ENCODE measurements around the gene MCC.
"Not testable (repeated sequence)": the region's sequence is repeated elsewhere in the genome, so short reads cannot be mapped to it uniquely, and the experiment has no call there.

Gene MCC

DNA sequence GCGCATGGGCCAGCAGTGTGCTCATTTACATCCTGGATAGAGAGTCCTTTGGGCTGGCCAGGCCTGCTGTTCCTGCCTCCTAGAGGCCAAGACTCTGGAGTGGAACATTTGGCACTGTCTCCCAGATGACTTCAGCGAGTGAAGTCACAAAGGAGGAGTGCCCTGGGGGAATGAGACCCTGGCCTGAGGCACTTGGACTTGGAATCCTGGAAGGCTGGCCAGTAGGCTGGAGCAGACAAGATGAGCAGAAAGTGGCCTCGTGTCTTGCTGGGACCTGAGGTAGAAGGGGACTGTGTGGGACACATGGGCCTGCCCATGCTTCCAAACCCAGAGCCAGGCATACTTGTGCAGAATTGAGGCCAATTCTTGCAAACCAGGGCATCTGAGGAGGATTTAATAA lies 53.4 kb downstream of the MCC start, which contains the start of gene TSSK1B:
TSS of gene TSSK1B (minus strand) at position 101 of the 400 bp plus-strand sequence. CDS start 150 bp downstream, outside the sequence.
- Histone ChIP-seq H3K4me3 (ENCODE audit: low read length in 2 of 2) (no peak within 1 kb of the TSS), H3K9ac (ENCODE audit: low read depth in 1 of 2, low read length in 2 of 2) (no peak within 1 kb of the TSS), H3K9me3 (ENCODE audit: control insufficient read depth in 2 of 2, low read length in 2 of 2) (no peaks in the 10 kb centered on the region), H3K27ac (ENCODE audit: low read depth in 2 of 2, low read length in 2 of 2) (no peak within 1 kb of the TSS), H3K4me1 (ENCODE audit: control insufficient read depth in 2 of 2, insufficient read depth in 2 of 2, low read length in 2 of 2) (no peaks in the 10 kb centered on the region), H3K36me3 (ENCODE audit: control insufficient read depth in 2 of 2, insufficient read depth in 2 of 2, low read length in 2 of 2) (no peaks in the 10 kb centered on the region), H3K27me3 (ENCODE audit: control insufficient read depth in 2 of 2, insufficient read depth in 2 of 2, low read length in 2 of 2) (no peaks in the 10 kb centered on the region)

GRCh38 chr5:113433862-113434612 lies 54.2 kb downstream of the MCC start:
- Histone ChIP-seq H3K36me3 (ENCODE audit: control insufficient read depth in 2 of 2, insufficient read depth in 2 of 2, low read length in 2 of 2) (no peaks in the 10 kb centered on the region), H3K27ac (ENCODE audit: low read depth in 2 of 2, low read length in 2 of 2) (no peak overlapping the region), H3K4me1 (ENCODE audit: control insufficient read depth in 2 of 2, insufficient read depth in 2 of 2, low read length in 2 of 2) (no peaks in the 10 kb centered on the region), H3K9me3 (ENCODE audit: control insufficient read depth in 2 of 2, low read length in 2 of 2) (no peaks in the 10 kb centered on the region), H3K4me3 (ENCODE audit: low read length in 2 of 2) (no peak overlapping the region), H3K9ac (ENCODE audit: low read depth in 1 of 2, low read length in 2 of 2) (no peak overlapping the region), H3K27me3 (ENCODE audit: control insufficient read depth in 2 of 2, insufficient read depth in 2 of 2, low read length in 2 of 2) (no peaks in the 10 kb centered on the region)

DNA sequence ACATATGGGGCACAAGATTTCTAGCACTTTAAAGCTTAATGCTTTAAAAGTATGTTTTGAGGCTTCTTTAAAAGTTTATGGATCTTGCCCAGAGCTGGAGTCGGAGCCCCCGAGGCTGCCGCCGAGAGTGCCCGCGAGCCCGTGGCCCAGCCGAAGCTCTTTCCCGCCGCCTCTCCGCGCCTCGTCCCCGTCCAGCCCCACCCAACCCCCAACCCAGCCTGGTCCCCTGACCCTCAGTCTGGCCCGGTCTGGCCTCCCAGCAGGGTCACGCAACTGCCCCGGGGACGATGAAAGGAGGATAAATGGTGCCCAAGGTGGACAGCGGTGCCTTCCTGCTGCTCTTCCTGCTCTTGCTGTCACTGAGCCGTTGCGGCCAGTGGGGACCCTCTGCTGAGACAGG lies 55.2 kb downstream of the MCC start:
- Histone ChIP-seq H3K27me3 (ENCODE audit: control insufficient read depth in 2 of 2, insufficient read depth in 2 of 2, low read length in 2 of 2) (no peaks in the 10 kb centered on the region), H3K27ac (ENCODE audit: low read depth in 2 of 2, low read length in 2 of 2) (no peak overlapping the region), H3K4me3 (ENCODE audit: low read length in 2 of 2) (no peak overlapping the region), H3K9ac (ENCODE audit: low read depth in 1 of 2, low read length in 2 of 2) (no peak overlapping the region), H3K36me3 (ENCODE audit: control insufficient read depth in 2 of 2, insufficient read depth in 2 of 2, low read length in 2 of 2) (no peaks in the 10 kb centered on the region), H3K9me3 (ENCODE audit: control insufficient read depth in 2 of 2, low read length in 2 of 2) (no peaks in the 10 kb centered on the region), H3K4me1 (ENCODE audit: control insufficient read depth in 2 of 2, insufficient read depth in 2 of 2, low read length in 2 of 2) (no peaks in the 10 kb centered on the region)

DNA sequence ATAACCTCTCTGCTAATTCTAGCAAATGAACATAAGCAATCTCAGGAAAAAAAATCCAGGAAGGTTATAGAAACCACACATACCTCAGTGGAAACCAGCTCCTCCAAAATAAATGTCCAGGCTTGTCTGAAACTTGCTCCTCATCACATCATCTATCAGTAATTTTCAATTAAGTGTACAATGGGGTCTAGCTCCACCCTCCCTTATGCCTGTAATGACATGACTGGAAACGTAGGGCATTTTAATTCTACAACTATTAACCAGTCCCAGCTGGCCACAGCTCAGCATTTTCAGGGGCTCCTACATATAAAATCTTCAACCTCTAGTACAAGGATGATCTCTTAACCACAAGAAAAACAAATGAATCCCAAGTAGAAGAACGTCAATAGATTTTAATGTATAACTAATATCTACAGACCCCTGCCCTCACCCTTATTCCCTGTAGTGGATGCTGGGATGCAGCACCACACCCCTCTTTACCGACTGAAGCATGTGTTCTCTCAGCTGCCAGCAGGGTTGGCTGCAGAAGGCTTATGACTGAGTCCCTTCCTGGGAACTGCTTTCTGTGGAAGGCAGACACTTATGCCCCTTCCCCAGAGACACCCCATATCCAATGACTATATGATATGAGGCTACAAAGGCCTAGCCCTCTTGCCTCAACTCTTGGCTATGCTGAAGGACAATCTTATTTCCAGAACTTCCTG lies 60.2 kb downstream of the MCC start:
- Histone ChIP-seq H3K27ac (ENCODE audit: low read depth in 2 of 2, low read length in 2 of 2) (no peak overlapping the region), H3K9me3 (ENCODE audit: control insufficient read depth in 2 of 2, low read length in 2 of 2) (no peaks in the 10 kb centered on the region), H3K27me3 (ENCODE audit: control insufficient read depth in 2 of 2, insufficient read depth in 2 of 2, low read length in 2 of 2) (no peaks in the 10 kb centered on the region), H3K9ac (ENCODE audit: low read depth in 1 of 2, low read length in 2 of 2) (no peak overlapping the region), H3K4me3 (ENCODE audit: low read length in 2 of 2) (no peak overlapping the region), H3K36me3 (ENCODE audit: control insufficient read depth in 2 of 2, insufficient read depth in 2 of 2, low read length in 2 of 2) (no peaks in the 10 kb centered on the region), H3K4me1 (ENCODE audit: control insufficient read depth in 2 of 2, insufficient read depth in 2 of 2, low read length in 2 of 2) (no peaks in the 10 kb centered on the region)

DNA sequence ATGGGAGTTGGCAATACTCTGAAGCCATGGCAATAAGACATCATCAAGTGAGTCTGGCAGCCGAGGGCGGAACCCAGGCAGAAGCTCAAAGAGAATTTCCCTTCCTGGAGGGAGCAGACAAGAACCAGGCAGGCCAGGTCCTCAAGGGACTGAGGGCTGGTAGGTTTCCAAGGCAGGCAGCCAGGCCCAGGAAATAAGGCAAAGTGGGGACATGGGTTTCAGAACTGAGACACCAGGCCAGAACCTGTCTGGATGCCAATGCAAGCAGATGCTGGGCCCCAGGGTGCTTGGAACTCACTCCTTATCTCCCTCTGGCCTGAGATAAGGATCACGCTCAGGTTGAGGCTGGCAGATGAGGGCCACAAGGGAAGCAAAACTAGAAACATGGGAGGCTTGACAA lies 62.3 kb downstream of the MCC start:
- no peaks in the 10 kb centered on the region for H3K9me3 ChIP-seq (ENCODE audit: control insufficient read depth in 2 of 2, low read length in 2 of 2)
- no peak overlapping the region for H3K27ac ChIP-seq (ENCODE audit: low read depth in 2 of 2, low read length in 2 of 2)
- H3K4me1 ChIP-seq (ENCODE audit: control insufficient read depth in 2 of 2, insufficient read depth in 2 of 2, low read length in 2 of 2), result no peaks in the 10 kb centered on the region
- no peaks in the 10 kb centered on the region for H3K27me3 ChIP-seq (ENCODE audit: control insufficient read depth in 2 of 2, insufficient read depth in 2 of 2, low read length in 2 of 2)
- no peak overlapping the region for H3K9ac ChIP-seq (ENCODE audit: low read depth in 1 of 2, low read length in 2 of 2)
- H3K4me3 ChIP-seq (ENCODE audit: low read length in 2 of 2), result no peak overlapping the region
- no peaks in the 10 kb centered on the region for H3K36me3 ChIP-seq (ENCODE audit: control insufficient read depth in 2 of 2, insufficient read depth in 2 of 2, low read length in 2 of 2)

- Histone ChIP-seq H3K36me3 (ENCODE audit: control insufficient read depth in 2 of 2, insufficient read depth in 2 of 2, low read length in 2 of 2) (no peaks in the 10 kb centered on the region), H3K9ac (ENCODE audit: low read depth in 1 of 2, low read length in 2 of 2) (no peak overlapping the region), H3K27me3 (ENCODE audit: control insufficient read depth in 2 of 2, insufficient read depth in 2 of 2, low read length in 2 of 2) (no peaks in the 10 kb centered on the region), H3K27ac (ENCODE audit: low read depth in 2 of 2, low read length in 2 of 2) (no peak overlapping the region), H3K4me3 (ENCODE audit: low read length in 2 of 2) (no peak overlapping the region), H3K9me3 (ENCODE audit: control insufficient read depth in 2 of 2, low read length in 2 of 2) (no peaks in the 10 kb centered on the region), H3K4me1 (ENCODE audit: control insufficient read depth in 2 of 2, insufficient read depth in 2 of 2, low read length in 2 of 2) (no peaks in the 10 kb centered on the region)
Observed at GRCh38 chr5:113421693-113422092, 66.6 kb downstream of the MCC start.

DNA sequence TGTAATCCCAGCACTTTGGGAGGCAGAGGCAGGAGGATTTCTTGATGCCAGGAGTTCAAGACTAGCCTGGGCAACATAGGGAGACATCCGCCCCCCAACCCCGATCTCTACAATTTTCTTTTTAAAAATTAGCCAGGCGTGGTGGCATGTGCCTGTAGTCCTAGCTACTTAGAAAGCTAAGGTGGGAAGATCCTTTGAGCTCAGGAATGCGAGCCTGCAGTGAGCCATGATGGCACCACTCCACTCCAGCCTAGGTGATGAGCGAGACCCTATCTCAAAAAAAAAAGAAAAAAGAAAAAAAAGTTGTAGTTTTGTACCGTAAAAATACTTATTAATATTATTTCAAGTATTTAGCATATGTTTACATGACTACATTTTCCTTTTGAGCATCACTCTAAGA lies 82.7 kb downstream of the MCC start:
- H3K27ac ChIP-seq (ENCODE audit: low read depth in 2 of 2, low read length in 2 of 2), result no peak overlapping the region
- H3K9ac ChIP-seq (ENCODE audit: low read depth in 1 of 2, low read length in 2 of 2), result no peak overlapping the region
- H3K4me3 ChIP-seq (ENCODE audit: low read length in 2 of 2), result no peak overlapping the region
- no peaks in the 10 kb centered on the region for H3K36me3 ChIP-seq (ENCODE audit: control insufficient read depth in 2 of 2, insufficient read depth in 2 of 2, low read length in 2 of 2)
- no peaks in the 10 kb centered on the region for H3K4me1 ChIP-seq (ENCODE audit: control insufficient read depth in 2 of 2, insufficient read depth in 2 of 2, low read length in 2 of 2)
- no peaks in the 10 kb centered on the region for H3K27me3 ChIP-seq (ENCODE audit: control insufficient read depth in 2 of 2, insufficient read depth in 2 of 2, low read length in 2 of 2)
- no peaks in the 10 kb centered on the region for H3K9me3 ChIP-seq (ENCODE audit: control insufficient read depth in 2 of 2, low read length in 2 of 2)

- Histone ChIP-seq H3K9ac (ENCODE audit: low read depth in 1 of 2, low read length in 2 of 2) (no peak overlapping the region), H3K9me3 (ENCODE audit: control insufficient read depth in 2 of 2, low read length in 2 of 2) (no peaks in the 10 kb centered on the region), H3K4me1 (ENCODE audit: control insufficient read depth in 2 of 2, insufficient read depth in 2 of 2, low read length in 2 of 2) (no peaks in the 10 kb centered on the region), H3K4me3 (ENCODE audit: low read length in 2 of 2) (no peak overlapping the region), H3K27ac (ENCODE audit: low read depth in 2 of 2, low read length in 2 of 2) (no peak overlapping the region), H3K27me3 (ENCODE audit: control insufficient read depth in 2 of 2, insufficient read depth in 2 of 2, low read length in 2 of 2) (no peaks in the 10 kb centered on the region), H3K36me3 (ENCODE audit: control insufficient read depth in 2 of 2, insufficient read depth in 2 of 2, low read length in 2 of 2) (no peaks in the 10 kb centered on the region)
Observed at GRCh38 chr5:113404269-113404668, 84.0 kb downstream of the MCC start.

DNA sequence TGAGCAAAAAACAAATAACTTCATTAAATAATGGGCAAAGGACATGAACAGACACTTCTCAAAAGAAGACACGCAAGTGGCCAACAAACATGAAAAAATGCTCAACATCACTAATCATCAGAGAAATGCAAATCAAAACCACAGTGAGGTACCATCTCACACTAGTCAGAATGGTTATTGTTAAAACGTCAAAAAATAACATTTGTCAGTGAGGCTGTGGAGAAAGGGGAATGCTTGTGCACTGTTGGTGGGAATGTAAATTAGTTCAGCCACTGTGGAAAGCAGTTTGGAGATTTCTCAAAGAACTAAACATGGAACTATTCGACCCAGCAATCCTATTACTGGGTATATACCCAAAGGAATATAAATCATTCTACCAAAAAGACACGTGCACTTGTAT lies 90.3 kb downstream of the MCC start:
- H3K27me3 ChIP-seq (ENCODE audit: control insufficient read depth in 2 of 2, insufficient read depth in 2 of 2, low read length in 2 of 2); H3K36me3 ChIP-seq (ENCODE audit: control insufficient read depth in 2 of 2, insufficient read depth in 2 of 2, low read length in 2 of 2); H3K4me1 ChIP-seq (ENCODE audit: control insufficient read depth in 2 of 2, insufficient read depth in 2 of 2, low read length in 2 of 2); H3K9ac ChIP-seq (ENCODE audit: low read depth in 1 of 2, low read length in 2 of 2); H3K9me3 ChIP-seq (ENCODE audit: control insufficient read depth in 2 of 2, low read length in 2 of 2); H3K4me3 ChIP-seq (ENCODE audit: low read length in 2 of 2); H3K27ac ChIP-seq (ENCODE audit: low read depth in 2 of 2, low read length in 2 of 2): not testable (repeated sequence)

DNA sequence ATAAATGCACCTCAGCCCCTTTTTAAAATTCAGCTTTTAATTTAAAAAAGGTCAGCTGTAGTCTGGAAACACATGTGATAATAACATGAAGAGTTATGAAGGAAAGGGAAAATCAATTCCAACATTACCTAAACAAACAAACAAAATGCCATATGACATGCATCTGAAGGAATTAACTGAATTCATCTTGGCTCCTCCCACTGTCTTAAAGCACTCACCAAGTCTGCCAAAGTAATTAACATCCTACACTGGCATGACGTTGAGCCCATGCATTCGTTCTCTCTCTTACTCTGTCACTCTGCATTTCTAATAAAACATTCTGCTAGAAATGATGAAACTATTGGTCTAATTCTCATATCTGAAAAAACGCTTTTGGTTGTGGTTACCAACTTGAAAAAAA lies 91.2 kb downstream of the MCC start:
- Histone ChIP-seq H3K27me3 (ENCODE audit: control insufficient read depth in 2 of 2, insufficient read depth in 2 of 2, low read length in 2 of 2) (no peaks in the 10 kb centered on the region), H3K27ac (ENCODE audit: low read depth in 2 of 2, low read length in 2 of 2) (no peak overlapping the region), H3K36me3 (ENCODE audit: control insufficient read depth in 2 of 2, insufficient read depth in 2 of 2, low read length in 2 of 2) (no peaks in the 10 kb centered on the region), H3K4me3 (ENCODE audit: low read length in 2 of 2) (no peak overlapping the region), H3K9me3 (ENCODE audit: control insufficient read depth in 2 of 2, low read length in 2 of 2) (no peaks in the 10 kb centered on the region), H3K9ac (ENCODE audit: low read depth in 1 of 2, low read length in 2 of 2) (no peak overlapping the region), H3K4me1 (ENCODE audit: control insufficient read depth in 2 of 2, insufficient read depth in 2 of 2, low read length in 2 of 2) (no peaks in the 10 kb centered on the region)

All from mucosa of rectum (tissue), 2 donors.